ENCODE data around the gene RAD51B. TPM values are rescaled to one million over a fixed set of nuclear protein-coding genes. Genes with fewer than 3 reads are reported as not detected.

Gene RAD51B
- total RNA-seq, 4 donors from 2014 or later: 6.2 to 39.9 (median 12.9) TPM

DNA sequence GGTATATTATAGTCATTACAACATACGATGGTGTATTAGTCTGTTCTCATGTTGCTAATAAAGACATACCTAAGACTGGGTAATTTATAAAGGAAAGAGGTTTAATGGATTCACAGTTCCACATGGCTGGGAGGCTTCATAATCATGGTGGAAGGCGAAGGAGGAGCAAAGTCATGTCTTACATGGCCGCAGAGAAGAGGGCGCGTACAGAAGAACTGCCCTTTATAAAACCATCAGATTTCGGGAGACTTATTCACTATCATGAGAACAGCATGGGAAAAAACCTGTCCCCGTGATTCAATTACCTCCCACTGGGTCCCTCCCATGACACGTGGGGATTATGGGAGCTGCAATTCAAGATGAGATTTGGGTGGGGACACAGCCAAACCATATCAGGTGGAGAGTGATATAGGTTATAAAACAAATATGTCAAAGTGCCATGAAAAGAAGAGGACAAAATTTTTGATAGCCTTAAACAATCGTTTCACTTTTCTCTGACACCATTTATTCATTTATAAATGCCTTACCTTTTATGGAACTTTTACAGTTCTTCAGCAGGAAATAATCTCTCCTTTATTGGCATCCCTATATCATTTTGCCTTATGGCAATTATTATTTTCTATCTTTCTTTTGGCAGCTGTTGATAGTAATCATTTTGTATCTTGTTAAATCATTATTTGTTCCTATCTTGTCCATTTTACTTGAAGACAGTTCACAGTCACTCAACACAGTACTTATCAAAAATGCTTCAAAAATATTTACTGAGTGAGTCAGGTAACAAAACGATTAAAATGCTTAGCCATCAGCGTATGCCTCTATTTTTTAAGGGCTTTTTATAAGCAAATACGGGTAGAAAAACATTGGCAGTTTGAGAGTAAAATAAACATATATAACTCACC, 196.0 kb downstream of the RAD51B start:
- H3K27me3 ChIP-seq: no peaks in the 10 kb centered on the region
- intact Hi-C loops (cut with DNase I): no loop called here
- TF ChIP-seq, protein P1, sequence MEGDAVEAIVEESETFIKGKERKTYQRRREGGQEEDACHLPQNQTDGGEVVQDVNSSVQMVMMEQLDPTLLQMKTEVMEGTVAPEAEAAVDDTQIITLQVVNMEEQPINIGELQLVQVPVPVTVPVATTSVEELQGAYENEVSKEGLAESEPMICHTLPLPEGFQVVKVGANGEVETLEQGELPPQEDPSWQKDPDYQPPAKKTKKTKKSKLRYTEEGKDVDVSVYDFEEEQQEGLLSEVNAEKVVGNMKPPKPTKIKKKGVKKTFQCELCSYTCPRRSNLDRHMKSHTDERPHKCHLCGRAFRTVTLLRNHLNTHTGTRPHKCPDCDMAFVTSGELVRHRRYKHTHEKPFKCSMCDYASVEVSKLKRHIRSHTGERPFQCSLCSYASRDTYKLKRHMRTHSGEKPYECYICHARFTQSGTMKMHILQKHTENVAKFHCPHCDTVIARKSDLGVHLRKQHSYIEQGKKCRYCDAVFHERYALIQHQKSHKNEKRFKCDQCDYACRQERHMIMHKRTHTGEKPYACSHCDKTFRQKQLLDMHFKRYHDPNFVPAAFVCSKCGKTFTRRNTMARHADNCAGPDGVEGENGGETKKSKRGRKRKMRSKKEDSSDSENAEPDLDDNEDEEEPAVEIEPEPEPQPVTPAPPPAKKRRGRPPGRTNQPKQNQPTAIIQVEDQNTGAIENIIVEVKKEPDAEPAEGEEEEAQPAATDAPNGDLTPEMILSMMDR (IDR thresholded peaks at IDR 0.05): no peak
- no peak for TF ChIP-seq POLR2A (IDR thresholded peaks at IDR 0.05)
- H3K36me3 ChIP-seq: no peaks in the 10 kb centered on the region
- H3K4me3 ChIP-seq: no peak overlapping the region
- H3K4me1 ChIP-seq: peaks cover 0 to 49% (median 0%) of the 10 kb centered on the region in 3 donors
- H3K9me3 ChIP-seq: no peaks in the 10 kb centered on the region
- 90 to 92% methylated on average over 12 of the region's 12 CpGs for WGBS, 2 donors
- no peak overlapping the region for H3K27ac ChIP-seq
- DNase-seq: no peak

DNA sequence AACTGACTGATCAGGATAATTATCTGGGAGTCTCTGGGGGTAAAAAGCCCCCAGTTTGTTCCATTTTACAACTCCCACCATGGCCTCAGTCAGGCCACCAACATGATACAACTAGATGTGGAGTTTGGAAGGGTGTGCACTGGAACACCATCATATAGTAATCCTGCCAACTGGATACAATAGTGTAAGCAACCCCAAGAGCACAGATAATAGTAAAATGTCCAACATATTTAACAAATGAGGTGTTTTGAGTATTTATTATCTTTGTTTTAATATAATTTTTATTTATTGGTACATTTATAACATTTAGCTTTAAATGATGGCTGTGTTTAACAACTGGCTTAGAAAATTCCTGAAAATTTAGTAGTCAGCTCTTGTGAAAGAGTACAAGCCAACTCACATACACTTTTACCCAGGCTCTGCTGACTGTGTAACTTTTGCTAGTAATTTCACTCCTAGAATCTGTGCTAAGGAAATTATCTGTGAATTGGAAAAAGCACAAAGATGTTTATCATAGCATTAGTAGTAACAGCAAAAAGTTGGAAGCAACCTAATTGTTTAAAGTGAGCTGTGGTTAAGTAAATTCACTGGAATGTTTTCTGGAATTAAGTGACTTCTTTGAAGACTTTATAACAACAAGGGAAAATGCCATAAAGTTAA, 196.8 kb downstream of the RAD51B start:
- Histone ChIP-seq H3K9me3 (no peaks in the 10 kb centered on the region), H3K27ac (peak overlapping the region in 1 of 4 donors; percentile 2), H3K4me1 (peaks cover 0 to 44% (median 0%) of the 10 kb centered on the region in 3 donors), H3K4me3 (no peak overlapping the region), H3K36me3 (no peaks in the 10 kb centered on the region), H3K27me3 (no peaks in the 10 kb centered on the region)
- intact Hi-C loops (cut with DNase I): no loop called here
- TF ChIP-seq POLR2A (IDR thresholded peaks at IDR 0.05): no peak
- TF ChIP-seq, protein P1 (IDR thresholded peaks at IDR 0.05): no peak
- no peak for DNase-seq

DNA sequence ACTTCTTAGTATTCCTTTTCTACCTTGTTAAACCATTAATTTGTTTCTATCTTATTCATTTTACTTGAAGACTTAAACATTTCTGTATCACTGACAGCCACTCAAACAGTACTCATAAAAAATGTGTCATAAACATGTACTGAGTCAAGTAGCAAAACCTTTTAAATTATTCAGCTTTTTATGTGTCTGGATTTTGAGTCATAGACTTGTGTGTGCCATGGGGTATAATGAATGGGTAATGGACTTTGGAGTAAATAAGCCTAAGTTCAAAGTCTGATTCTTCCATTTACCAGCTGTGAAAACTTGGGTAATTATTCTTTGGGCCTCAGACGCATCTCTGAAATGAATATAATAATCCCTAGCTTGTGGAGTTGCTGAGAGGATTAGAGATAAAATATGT, 199.0 kb downstream of the RAD51B start:
- peaks cover 0 to 21% (median 0%) of the 10 kb centered on the region in 3 donors for H3K4me1 ChIP-seq
- WGBS, 2 donors: 32 to 40% methylated on average over 1 of the region's 1 CpG
- no peaks in the 10 kb centered on the region for H3K36me3 ChIP-seq
- H3K27me3 ChIP-seq: no peaks in the 10 kb centered on the region
- H3K27ac ChIP-seq: no peak overlapping the region
- no peak for DNase-seq
- peaks cover 0 to 4% (median 0%) of the 10 kb centered on the region in 3 donors for H3K9me3 ChIP-seq
- no peak overlapping the region for H3K4me3 ChIP-seq
- intact Hi-C loops (cut with DNase I): no loop called here
- TF ChIP-seq, protein P1 (IDR thresholded peaks at IDR 0.05): no peak
- no peak for TF ChIP-seq POLR2A (IDR thresholded peaks at IDR 0.05)

DNA sequence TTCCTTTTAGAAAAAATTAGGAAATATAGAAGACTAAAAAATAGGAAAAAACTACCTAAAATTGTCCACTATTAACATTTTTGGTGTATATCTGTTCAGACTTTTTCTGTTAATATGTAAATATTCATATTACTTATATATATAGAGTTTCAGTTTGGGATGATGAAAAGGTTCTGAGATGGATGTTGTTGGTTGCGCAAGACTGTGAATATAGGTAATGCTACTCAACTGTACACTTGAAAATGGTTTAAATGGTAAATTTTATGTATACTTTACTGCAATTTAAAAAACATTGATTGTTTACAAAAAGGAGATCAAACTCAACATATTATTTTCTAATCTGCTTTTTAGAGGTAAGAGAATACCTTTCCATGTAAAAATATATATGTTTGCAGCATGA, 200.9 kb downstream of the RAD51B start:
- intact Hi-C loops (cut with DNase I): no loop called here
- no peak for DNase-seq
- Histone ChIP-seq H3K27ac (no peak overlapping the region), H3K4me1 (peaks cover 0 to 19% (median 0%) of the 10 kb centered on the region in 3 donors), H3K36me3 (no peaks in the 10 kb centered on the region), H3K27me3 (no peaks in the 10 kb centered on the region), H3K9me3 (peaks cover 0 to 4% (median 0%) of the 10 kb centered on the region in 3 donors), H3K4me3 (no peak overlapping the region)
- TF ChIP-seq POLR2A (IDR thresholded peaks at IDR 0.05): no peak
- TF ChIP-seq, protein P1 (IDR thresholded peaks at IDR 0.05): no peak
- WGBS, 2 donors: 95 to 100% methylated on average over 1 of the region's 1 CpG
